CD4-positive, alpha-beta memory T cell (primary cell): ENCODE data around the gene SH3RF1. TPM values are rescaled to one million over a fixed set of nuclear protein-coding genes. Genes with fewer than 3 reads are reported as not detected.

Source experiments
- CTCF ChIA-PET: fragments of 350-600 bp; sonication (Branson Sonifier 250); formaldehyde crosslinking; loops from one replicate; lab custom pipeline; 2021; ENCODE audit warnings: inconsistent platforms; ENCODE audit not compliant: partially characterized antibody; lab: Charles Lee
- POLR2A ChIA-PET: fragments of 350-600 bp; sonication (Branson Sonifier 250); formaldehyde crosslinking; loops from one replicate; lab custom pipeline; 2021; ENCODE audit not compliant: partially characterized antibody; lab: Charles Lee
- DNase-seq, 5 donors: peaks; one replicate each; pipeline versions ENCODE4 v3.0.0 to v3.0.0-alpha.2; 2020 to 2022; ENCODE audit warnings: mixed read lengths in 1 of 5
- H3K27ac ChIP-seq: one replicate; pipeline ENCODE4 v1.7.0; 2013; ENCODE audit warnings: low read depth, low read length
- H3K27me3 ChIP-seq: 2 replicates; pipeline ENCODE4 v1.7.0; 2013; ENCODE audit warnings: mild to moderate bottlenecking, low read length, moderate library complexity; ENCODE audit not compliant: insufficient read depth
- H3K36me3 ChIP-seq: 2 replicates; pipeline ENCODE4 v1.7.0; 2013; ENCODE audit warnings: mild to moderate bottlenecking, low read length, moderate library complexity; ENCODE audit not compliant: insufficient read depth
- H3K4me1 ChIP-seq: 2 replicates; pipeline ENCODE4 v1.7.0; 2013; ENCODE audit warnings: mild to moderate bottlenecking, low read length, moderate library complexity; ENCODE audit not compliant: insufficient read depth
- H3K4me3 ChIP-seq, 2 donors: one replicate each; pipeline ENCODE4 v1.7.0; 2013; ENCODE audit warnings: low read length in 2 of 2, mild to moderate bottlenecking in 1 of 2
- H3K9me3 ChIP-seq, 2 donors: one replicate each; pipeline ENCODE4 v1.7.0; 2013; ENCODE audit warnings: low read length in 2 of 2, control low read depth in 1 of 2; ENCODE audit not compliant: control insufficient read depth in 1 of 2
- H3K27ac Mint-ChIP-seq, 7 donors: one replicate each; pipeline ENCODE4 v1.8.0; 2020 to 2021; ENCODE audit warnings: mixed read lengths in 7 of 7, mild to moderate bottlenecking in 6 of 7, inconsistent platforms in 3 of 7, moderate library complexity in 3 of 7
- H3K27me3 Mint-ChIP-seq, 2 donors: one replicate each; pipeline ENCODE4 v1.8.0; 2020 to 2021; ENCODE audit warnings: mixed read lengths in 2 of 2
- H3K36me3 Mint-ChIP-seq, 2 donors: one replicate each; pipeline ENCODE4 v1.8.0; 2020 to 2021; ENCODE audit warnings: mixed read lengths in 2 of 2, inconsistent platforms in 1 of 2, mild to moderate bottlenecking in 1 of 2
- H3K4me1 Mint-ChIP-seq, 4 donors: one replicate each; pipeline ENCODE4 v1.8.0; 2020 to 2021; ENCODE audit warnings: mixed read lengths in 4 of 4, mild to moderate bottlenecking in 1 of 4
- H3K4me3 Mint-ChIP-seq, 8 donors: one replicate each; pipeline ENCODE4 v1.8.0; 2020 to 2021; ENCODE audit warnings: mixed read lengths in 8 of 8, mild to moderate bottlenecking in 7 of 8, moderate library complexity in 6 of 8, inconsistent platforms in 3 of 8
- H3K9me3 Mint-ChIP-seq, 8 donors: one replicate each; pipeline ENCODE4 v1.8.0; 2020 to 2021; ENCODE audit warnings: mixed read lengths in 8 of 8, mild to moderate bottlenecking in 5 of 8, inconsistent platforms in 3 of 8, moderate library complexity in 1 of 8
- intact Hi-C: fragments of 100-400 bp; cut with micrococcal nuclease; formaldehyde crosslinking; loops from one replicate; pipeline ENCODE4 v1.15.1; 2023
- polyA plus RNA-seq, 2 donors: library from polyadenylated mRNA; unstranded; fragments of 300-500 nt; fragmentation: Illumina TruSeq; gene quantifications; one replicate each; pipeline ENCODE4 v1.2.3, GENCODE V29; 2021
- total RNA-seq, 2 experiments: library from RNA; stranded (reverse); gene quantifications; one replicate each; pipeline ENCODE4 v1.2.3, GENCODE V29; 2021

Gene SH3RF1
- total and polyA plus RNA-seq, 4 experiments from 2014 or later = 0.11 to 0.15 TPM; not detected in 2

- CTCF ChIA-PET = no interaction called here
- no peaks in the 10 kb centered on the region for H3K4me1 Mint-ChIP-seq
These were observed 29.3 kb downstream of the SH3RF1 start for GRCh38 chr4:169241464-169241863.

GRCh38 chr4:169239221-169239905 is 31.4 kb downstream of the SH3RF1 start:
- Mint-ChIP-seq H3K27ac (no peak overlapping the region), H3K4me1 (no peaks in the 10 kb centered on the region), H3K36me3 (no peaks in the 10 kb centered on the region), H3K27me3 (peaks cover 3 to 10% of the 10 kb centered on the region in 2 donors), H3K9me3 (peaks cover 0 to 2% (median 0%) of the 10 kb centered on the region in 8 donors), H3K4me3 (no peak overlapping the region)
- Histone ChIP-seq H3K27me3 (no peaks in the 10 kb centered on the region), H3K9me3 (no peaks in the 10 kb centered on the region), H3K4me3 (no peak overlapping the region), H3K27ac (no peak overlapping the region), H3K36me3 (no peaks in the 10 kb centered on the region), H3K4me1 (no peaks in the 10 kb centered on the region)
- ChIA-PET POLR2A (no interaction called here), CTCF (no interaction called here)
- no peak for DNase-seq
- intact Hi-C loops = no loop called here

More at GRCh38 chr4:169241464-169241863, 29.3 kb downstream of the SH3RF1 start:
- intact Hi-C loops = no loop called here
- no peaks in the 10 kb centered on the region for H3K27me3 ChIP-seq
- POLR2A ChIA-PET = no interaction called here
- no peak overlapping the region for H3K4me3 ChIP-seq
- no peak overlapping the region for H3K27ac ChIP-seq
- no peaks in the 10 kb centered on the region for H3K9me3 ChIP-seq
- no peaks in the 10 kb centered on the region for H3K36me3 ChIP-seq
- Mint-ChIP-seq H3K36me3 (no peaks in the 10 kb centered on the region), H3K9me3 (peaks cover 0 to 2% (median 0%) of the 10 kb centered on the region in 8 donors), H3K27ac (no peak overlapping the region), H3K4me3 (no peak overlapping the region), H3K27me3 (peaks cover 1 to 8% of the 10 kb centered on the region in 2 donors)
- DNase-seq = no peak
- H3K4me1 ChIP-seq = no peaks in the 10 kb centered on the region

- Mint-ChIP-seq H3K4me1 (no peaks in the 10 kb centered on the region), H3K9me3 (no peaks in the 10 kb centered on the region), H3K27me3 (peaks cover 3 to 12% of the 10 kb centered on the region in 2 donors), H3K36me3 (no peaks in the 10 kb centered on the region), H3K4me3 (no peak overlapping the region), H3K27ac (no peak overlapping the region)
- intact Hi-C loops = no loop called here
- no peaks in the 10 kb centered on the region for H3K27me3 ChIP-seq
- no peaks in the 10 kb centered on the region for H3K9me3 ChIP-seq
- no peak overlapping the region for H3K27ac ChIP-seq
- DNase-seq = no peak
- POLR2A ChIA-PET = no interaction called here
- CTCF ChIA-PET = interaction anchor here (1.3 kb wide), 1 partner anchor 9 kb away, joined by 4 read pairs; no protein-coding TSS in a partner anchor
- no peak overlapping the region for H3K4me3 ChIP-seq
- H3K4me1 ChIP-seq = no peaks in the 10 kb centered on the region
- no peaks in the 10 kb centered on the region for H3K36me3 ChIP-seq
These were observed 32.3 kb downstream of the SH3RF1 start for GRCh38 chr4:169238445-169238844.

- Histone ChIP-seq H3K9me3 (no peaks in the 10 kb centered on the region), H3K27ac (no peak overlapping the region), H3K36me3 (no peaks in the 10 kb centered on the region), H3K4me1 (no peaks in the 10 kb centered on the region), H3K27me3 (no peaks in the 10 kb centered on the region), H3K4me3 (no peak overlapping the region)
- H3K4me1 Mint-ChIP-seq = no peaks in the 10 kb centered on the region
- H3K4me3 Mint-ChIP-seq = no peak overlapping the region
- intact Hi-C loops = no loop called here
- peaks cover 2 to 9% of the 10 kb centered on the region in 2 donors for H3K27me3 Mint-ChIP-seq
- no peak overlapping the region for H3K27ac Mint-ChIP-seq
- H3K9me3 Mint-ChIP-seq = no peaks in the 10 kb centered on the region
- DNase-seq = no peak
- POLR2A ChIA-PET = no interaction called here
- H3K36me3 Mint-ChIP-seq = no peaks in the 10 kb centered on the region
- CTCF ChIA-PET = interaction anchor here (1.3 kb wide), 1 partner anchor 10 kb away, joined by 4 read pairs; no protein-coding TSS in a partner anchor
These were observed 33.7 kb downstream of the SH3RF1 start for GRCh38 chr4:169236873-169237626.

GRCh38 chr4:169236078-169236477 is 34.7 kb downstream of the SH3RF1 start:
- ChIA-PET CTCF (no interaction called here), POLR2A (no interaction called here)
- Mint-ChIP-seq H3K4me1 (no peaks in the 10 kb centered on the region), H3K9me3 (no peaks in the 10 kb centered on the region), H3K36me3 (no peaks in the 10 kb centered on the region), H3K27ac (no peak overlapping the region), H3K27me3 (peaks cover 2 to 9% of the 10 kb centered on the region in 2 donors), H3K4me3 (no peak overlapping the region)
- Histone ChIP-seq H3K27ac (no peak overlapping the region), H3K27me3 (no peaks in the 10 kb centered on the region), H3K4me1 (no peaks in the 10 kb centered on the region), H3K4me3 (no peak overlapping the region), H3K36me3 (no peaks in the 10 kb centered on the region), H3K9me3 (no peaks in the 10 kb centered on the region)
- DNase-seq = no peak
- intact Hi-C loops = no loop called here

GRCh38 chr4:169234137-169234855 is 36.5 kb downstream of the SH3RF1 start:
- Mint-ChIP-seq H3K27ac (no peak overlapping the region), H3K36me3 (no peaks in the 10 kb centered on the region), H3K4me1 (no peaks in the 10 kb centered on the region), H3K4me3 (no peak overlapping the region), H3K27me3 (peaks cover 2 to 7% of the 10 kb centered on the region in 2 donors), H3K9me3 (no peaks in the 10 kb centered on the region)
- intact Hi-C loops = no loop called here
- H3K4me3 ChIP-seq = no peak overlapping the region
- no peak overlapping the region for H3K27ac ChIP-seq
- H3K36me3 ChIP-seq = no peaks in the 10 kb centered on the region
- ChIA-PET CTCF (no interaction called here), POLR2A (no interaction called here)
- no peaks in the 10 kb centered on the region for H3K27me3 ChIP-seq
- H3K9me3 ChIP-seq = no peaks in the 10 kb centered on the region
- H3K4me1 ChIP-seq = no peaks in the 10 kb centered on the region
- no peak for DNase-seq

GRCh38 chr4:169233691-169234090 is 37.1 kb downstream of the SH3RF1 start:
- Histone ChIP-seq H3K27me3 (no peaks in the 10 kb centered on the region), H3K27ac (no peak overlapping the region), H3K4me1 (no peaks in the 10 kb centered on the region), H3K9me3 (no peaks in the 10 kb centered on the region), H3K4me3 (no peak overlapping the region), H3K36me3 (no peaks in the 10 kb centered on the region)
- Mint-ChIP-seq H3K27ac (no peak overlapping the region), H3K36me3 (no peaks in the 10 kb centered on the region), H3K9me3 (no peaks in the 10 kb centered on the region), H3K27me3 (peaks cover 2 to 7% of the 10 kb centered on the region in 2 donors), H3K4me3 (no peak overlapping the region), H3K4me1 (no peaks in the 10 kb centered on the region)
- POLR2A ChIA-PET = no interaction called here
- CTCF ChIA-PET = no interaction called here
- intact Hi-C loops = no loop called here
- DNase-seq = no peak
